ENCODE measurements around the gene AIFM3.

Gene AIFM3

DNA sequence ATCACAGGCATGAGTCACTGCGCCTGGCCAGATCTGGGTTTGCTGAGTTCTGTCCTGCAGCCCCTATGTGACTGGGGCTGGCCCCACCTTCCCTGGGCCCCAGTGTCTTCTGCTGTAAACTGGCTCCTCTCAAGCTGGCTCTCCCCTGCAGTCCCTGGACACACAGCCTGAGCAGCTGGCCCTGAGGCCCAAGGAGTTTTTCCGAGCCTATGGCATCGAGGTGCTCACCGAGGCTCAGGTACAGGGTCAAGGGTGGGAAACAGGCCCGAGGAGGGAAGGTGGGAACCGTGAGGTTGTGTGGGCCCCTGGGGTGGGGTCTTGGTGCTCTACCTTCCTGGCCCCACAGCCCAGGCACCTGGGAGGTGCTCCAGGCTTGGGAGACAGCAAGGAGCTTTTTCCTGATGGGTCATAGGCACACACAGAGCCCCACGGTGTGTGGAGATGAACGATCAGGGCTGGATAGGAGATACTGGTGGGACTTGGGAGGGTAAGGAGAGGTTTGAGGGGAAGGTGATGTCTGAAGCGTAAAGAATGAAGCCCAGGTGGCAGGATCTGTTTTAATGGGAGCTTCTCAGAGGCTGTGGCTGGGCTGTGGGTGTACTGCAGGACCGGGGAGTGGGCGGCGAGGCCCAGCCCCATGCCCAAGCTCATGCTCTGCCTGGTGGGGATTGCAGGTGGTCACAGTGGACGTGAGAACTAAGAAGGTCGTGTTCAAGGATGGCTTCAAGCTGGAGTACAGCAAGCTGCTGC, 8.7 kb downstream of the AIFM3 start:
- Histone ChIP-seq H3K27ac (ENCODE audit: low read depth, low read length) (no peak overlapping the region), H3K4me1 (ENCODE audit: control insufficient read depth in 1 of 2, insufficient read depth in 2 of 2, low read length in 2 of 2) (peaks cover 12 to 13% of the 10 kb centered on the region in 2 donors), H3K9me3 (ENCODE audit: control insufficient read depth in 1 of 2, low read length in 2 of 2) (peaks cover 6 to 7% of the 10 kb centered on the region in 2 donors), H3K4me3 (ENCODE audit: low read depth in 1 of 2, low read length in 2 of 2) (no peak overlapping the region), H3K9ac (ENCODE audit: low read depth in 1 of 2, low read length in 2 of 2) (no peak overlapping the region), H3K36me3 (ENCODE audit: control insufficient read depth in 1 of 2, insufficient read depth in 2 of 2, low read length in 2 of 2) (no peaks in the 10 kb centered on the region), H3K27me3 (ENCODE audit: control insufficient read depth in 1 of 2, insufficient read depth in 2 of 2, low read length in 2 of 2) (no peaks in the 10 kb centered on the region)

GRCh38 chr22:20976291-20976877, 9.3 kb downstream of the AIFM3 start:
- Histone ChIP-seq H3K4me1 (ENCODE audit: control insufficient read depth in 1 of 2, insufficient read depth in 2 of 2, low read length in 2 of 2) (peaks cover 19% of the 10 kb centered on the region in 2 donors), H3K9ac (ENCODE audit: low read depth in 1 of 2, low read length in 2 of 2) (no peak overlapping the region), H3K36me3 (ENCODE audit: control insufficient read depth in 1 of 2, insufficient read depth in 2 of 2, low read length in 2 of 2) (no peaks in the 10 kb centered on the region), H3K27ac (ENCODE audit: low read depth, low read length) (no peak overlapping the region), H3K9me3 (ENCODE audit: control insufficient read depth in 1 of 2, low read length in 2 of 2) (peaks cover 6 to 7% of the 10 kb centered on the region in 2 donors), H3K27me3 (ENCODE audit: control insufficient read depth in 1 of 2, insufficient read depth in 2 of 2, low read length in 2 of 2) (no peaks in the 10 kb centered on the region), H3K4me3 (ENCODE audit: low read depth in 1 of 2, low read length in 2 of 2) (no peak overlapping the region)

GRCh38 chr22:20977019-20977418, 10.0 kb downstream of the AIFM3 start:
- peaks cover 6 to 7% of the 10 kb centered on the region in 2 donors for H3K9me3 ChIP-seq (ENCODE audit: control insufficient read depth in 1 of 2, low read length in 2 of 2)
- no peak overlapping the region for H3K4me3 ChIP-seq (ENCODE audit: low read depth in 1 of 2, low read length in 2 of 2)
- no peak overlapping the region for H3K27ac ChIP-seq (ENCODE audit: low read depth, low read length)
- H3K27me3 ChIP-seq (ENCODE audit: control insufficient read depth in 1 of 2, insufficient read depth in 2 of 2, low read length in 2 of 2), result no peaks in the 10 kb centered on the region
- no peak overlapping the region for H3K9ac ChIP-seq (ENCODE audit: low read depth in 1 of 2, low read length in 2 of 2)
- peaks cover 21 to 22% of the 10 kb centered on the region in 2 donors for H3K4me1 ChIP-seq (ENCODE audit: control insufficient read depth in 1 of 2, insufficient read depth in 2 of 2, low read length in 2 of 2)
- H3K36me3 ChIP-seq (ENCODE audit: control insufficient read depth in 1 of 2, insufficient read depth in 2 of 2, low read length in 2 of 2), result no peaks in the 10 kb centered on the region

- Histone ChIP-seq H3K4me3 (ENCODE audit: low read depth in 1 of 2, low read length in 2 of 2) (no peak overlapping the region), H3K27me3 (ENCODE audit: control insufficient read depth in 1 of 2, insufficient read depth in 2 of 2, low read length in 2 of 2) (no peaks in the 10 kb centered on the region), H3K9ac (ENCODE audit: low read depth in 1 of 2, low read length in 2 of 2) (no peak overlapping the region), H3K9me3 (ENCODE audit: control insufficient read depth in 1 of 2, low read length in 2 of 2) (peaks cover 6 to 7% of the 10 kb centered on the region in 2 donors), H3K36me3 (ENCODE audit: control insufficient read depth in 1 of 2, insufficient read depth in 2 of 2, low read length in 2 of 2) (no peaks in the 10 kb centered on the region), H3K27ac (ENCODE audit: low read depth, low read length) (no peak overlapping the region), H3K4me1 (ENCODE audit: control insufficient read depth in 1 of 2, insufficient read depth in 2 of 2, low read length in 2 of 2) (peaks cover 23 to 24% of the 10 kb centered on the region in 2 donors)
These were observed 10.6 kb downstream of the AIFM3 start for GRCh38 chr22:20977516-20978170.

- H3K27me3 ChIP-seq (ENCODE audit: control insufficient read depth in 1 of 2, insufficient read depth in 2 of 2, low read length in 2 of 2), result no peaks in the 10 kb centered on the region
- no peak overlapping the region for H3K4me3 ChIP-seq (ENCODE audit: low read depth in 1 of 2, low read length in 2 of 2)
- H3K4me1 ChIP-seq (ENCODE audit: control insufficient read depth in 1 of 2, insufficient read depth in 2 of 2, low read length in 2 of 2), result peaks cover 29 to 31% of the 10 kb centered on the region in 2 donors
- H3K9me3 ChIP-seq (ENCODE audit: control insufficient read depth in 1 of 2, low read length in 2 of 2), result peaks cover 6 to 7% of the 10 kb centered on the region in 2 donors
- H3K9ac ChIP-seq (ENCODE audit: low read depth in 1 of 2, low read length in 2 of 2), result no peak overlapping the region
- H3K36me3 ChIP-seq (ENCODE audit: control insufficient read depth in 1 of 2, insufficient read depth in 2 of 2, low read length in 2 of 2), result no peaks in the 10 kb centered on the region
- H3K27ac ChIP-seq (ENCODE audit: low read depth, low read length), result no peak overlapping the region
These were observed 11.4 kb downstream of the AIFM3 start for GRCh38 chr22:20978419-20978818.

- Histone ChIP-seq H3K36me3 (ENCODE audit: control insufficient read depth in 1 of 2, insufficient read depth in 2 of 2, low read length in 2 of 2) (no peaks in the 10 kb centered on the region), H3K9ac (ENCODE audit: low read depth in 1 of 2, low read length in 2 of 2) (peak overlapping the region; percentile 51 to 61), H3K4me3 (ENCODE audit: low read depth in 1 of 2, low read length in 2 of 2) (peak overlapping the region; percentile 30 to 42), H3K4me1 (ENCODE audit: control insufficient read depth in 1 of 2, insufficient read depth in 2 of 2, low read length in 2 of 2) (peaks cover 29 to 32% of the 10 kb centered on the region in 2 donors), H3K27me3 (ENCODE audit: control insufficient read depth in 1 of 2, insufficient read depth in 2 of 2, low read length in 2 of 2) (no peaks in the 10 kb centered on the region), H3K27ac (ENCODE audit: low read depth, low read length) (no peak overlapping the region), H3K9me3 (ENCODE audit: control insufficient read depth in 1 of 2, low read length in 2 of 2) (peaks cover 6 to 7% of the 10 kb centered on the region in 2 donors)
These were observed 12.3 kb downstream of the AIFM3 start for GRCh38 chr22:20979243-20979809.

DNA sequence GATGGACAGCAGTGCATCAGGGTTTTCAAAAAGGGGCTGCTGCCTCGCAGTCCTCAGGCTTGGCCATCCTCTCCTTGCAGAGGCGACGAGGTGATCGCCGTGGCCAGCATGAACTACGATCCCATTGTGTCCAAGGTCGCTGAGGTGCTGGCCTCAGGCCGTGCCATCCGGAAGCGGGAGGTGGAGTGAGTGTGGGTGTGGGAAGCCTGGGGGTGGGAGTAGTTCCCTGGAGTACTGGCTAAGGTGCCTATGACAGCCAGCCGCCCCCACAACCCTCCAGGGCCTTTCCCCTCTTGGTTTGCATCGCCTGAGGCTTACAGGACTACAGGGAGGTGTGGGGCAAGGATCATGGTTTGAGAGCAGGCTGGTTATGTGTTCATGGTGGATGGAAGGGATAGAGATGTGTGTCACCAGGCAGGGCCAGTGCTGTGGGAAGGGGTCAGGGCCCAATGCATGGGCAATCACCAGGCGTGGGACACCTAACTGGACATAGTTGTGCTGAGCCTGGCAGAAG, 12.9 kb downstream of the AIFM3 start:
- H3K9ac ChIP-seq (ENCODE audit: low read depth in 1 of 2, low read length in 2 of 2), result peak overlapping the region; percentile 51 to 61
- H3K4me3 ChIP-seq (ENCODE audit: low read depth in 1 of 2, low read length in 2 of 2), result peak overlapping the region; percentile 30 to 42
- H3K27me3 ChIP-seq (ENCODE audit: control insufficient read depth in 1 of 2, insufficient read depth in 2 of 2, low read length in 2 of 2), result no peaks in the 10 kb centered on the region
- H3K36me3 ChIP-seq (ENCODE audit: control insufficient read depth in 1 of 2, insufficient read depth in 2 of 2, low read length in 2 of 2), result no peaks in the 10 kb centered on the region
- no peak overlapping the region for H3K27ac ChIP-seq (ENCODE audit: low read depth, low read length)
- H3K9me3 ChIP-seq (ENCODE audit: control insufficient read depth in 1 of 2, low read length in 2 of 2), result peaks cover 6 to 7% of the 10 kb centered on the region in 2 donors
- H3K4me1 ChIP-seq (ENCODE audit: control insufficient read depth in 1 of 2, insufficient read depth in 2 of 2, low read length in 2 of 2), result peaks cover 29 to 32% of the 10 kb centered on the region in 2 donors

DNA sequence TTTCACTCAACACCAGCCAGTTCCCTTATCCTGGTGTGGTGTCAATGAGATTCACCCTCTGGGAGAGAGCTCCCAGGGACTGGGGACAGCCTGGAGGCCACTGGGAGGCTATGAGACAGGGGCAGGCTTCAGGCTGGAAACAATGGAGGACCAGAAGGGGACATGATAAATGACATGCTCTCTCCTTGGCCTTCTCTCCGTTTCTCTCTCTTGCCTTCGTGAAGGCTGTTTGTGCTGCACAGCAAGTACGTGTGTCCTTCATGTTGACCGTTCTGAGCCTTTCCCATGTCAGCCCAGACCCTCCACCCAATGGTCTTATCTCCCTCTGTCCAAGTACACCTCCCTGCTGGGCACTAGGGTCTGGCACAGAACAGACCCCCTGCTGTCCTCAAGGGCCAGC, 13.5 kb downstream of the AIFM3 start:
- no peak overlapping the region for H3K9ac ChIP-seq (ENCODE audit: low read depth in 1 of 2, low read length in 2 of 2)
- H3K27ac ChIP-seq (ENCODE audit: low read depth, low read length), result no peak overlapping the region
- H3K27me3 ChIP-seq (ENCODE audit: control insufficient read depth in 1 of 2, insufficient read depth in 2 of 2, low read length in 2 of 2), result no peaks in the 10 kb centered on the region
- peaks cover 29 to 32% of the 10 kb centered on the region in 2 donors for H3K4me1 ChIP-seq (ENCODE audit: control insufficient read depth in 1 of 2, insufficient read depth in 2 of 2, low read length in 2 of 2)
- peaks cover 6 to 7% of the 10 kb centered on the region in 2 donors for H3K9me3 ChIP-seq (ENCODE audit: control insufficient read depth in 1 of 2, low read length in 2 of 2)
- peaks cover 0 to under 1% of the 10 kb centered on the region in 2 donors for H3K36me3 ChIP-seq (ENCODE audit: control insufficient read depth in 1 of 2, insufficient read depth in 2 of 2, low read length in 2 of 2)
- no peak overlapping the region for H3K4me3 ChIP-seq (ENCODE audit: low read depth in 1 of 2, low read length in 2 of 2)

- peaks cover 6 to 7% of the 10 kb centered on the region in 2 donors for H3K9me3 ChIP-seq (ENCODE audit: control insufficient read depth in 1 of 2, low read length in 2 of 2)
- peaks cover 0 to 7% of the 10 kb centered on the region in 2 donors for H3K36me3 ChIP-seq (ENCODE audit: control insufficient read depth in 1 of 2, insufficient read depth in 2 of 2, low read length in 2 of 2)
- peaks cover 29 to 32% of the 10 kb centered on the region in 2 donors for H3K4me1 ChIP-seq (ENCODE audit: control insufficient read depth in 1 of 2, insufficient read depth in 2 of 2, low read length in 2 of 2)
These were observed 14.1 kb downstream of the AIFM3 start for GRCh38 chr22:20980938-20981722.

More at GRCh38 chr22:20980938-20981722, 14.1 kb downstream of the AIFM3 start:
- Histone ChIP-seq H3K9ac (ENCODE audit: low read depth in 1 of 2, low read length in 2 of 2) (peak overlapping the region; percentile 82 to 89), H3K27ac (ENCODE audit: low read depth, low read length) (peak overlapping the region; percentile 80), H3K27me3 (ENCODE audit: control insufficient read depth in 1 of 2, insufficient read depth in 2 of 2, low read length in 2 of 2) (no peaks in the 10 kb centered on the region), H3K4me3 (ENCODE audit: low read depth in 1 of 2, low read length in 2 of 2) (peak overlapping the region; percentile 89)

All from duodenal mucosa (tissue), 2 donors.